Liver (tissue), 3 donors: ENCODE results near the gene IMPG1.
"Not testable (repeated sequence)": the region's sequence is repeated elsewhere in the genome, so short reads cannot be mapped to it uniquely, and the experiment has no call there.

ENCODE experiments used
- ATF3 ChIP-seq: IDR thresholded peaks from 2 replicates; pipeline ENCODE4 v1.6.1; 2016; ENCODE audit warnings: antibody characterized with exemption
- CTCF ChIP-seq: fragments of 150-350 bp; IDR thresholded peaks from 2 replicates; pipeline ENCODE4 v1.5.1; 2017; ENCODE audit warnings: improper control_type of control experiment, low read depth, low read length; ENCODE audit not compliant: missing input control
- FOXA1 ChIP-seq: IDR thresholded peaks from 2 replicates; pipeline ENCODE4 v1.6.1; 2016; ENCODE audit warnings: antibody characterized with exemption
- MAX ChIP-seq: IDR thresholded peaks from 2 replicates; pipeline ENCODE4 v1.6.1; 2016; ENCODE audit warnings: antibody characterized with exemption
- RAD21 ChIP-seq, 2 donors: IDR thresholded peaks; 2 replicates each; pipeline ENCODE4 v1.6.1; 2016; ENCODE audit warnings: antibody characterized with exemption in 2 of 2, mild to moderate bottlenecking in 2 of 2
- donor health status: healthy.
- donor health status: healthy.

- not testable (repeated sequence) for TF ChIP-seq CTCF; MAX; RAD21 (IDR thresholded peaks at IDR 0.05); ATF3; FOXA1
These were observed 172.2 kb downstream of the IMPG1 start for GRCh38 chr6:75900216-75900615.
